Mesodermal cell (in vitro differentiated cells): ENCODE data around the gene PSENEN.
"Not testable (repeated sequence)": the region's sequence is repeated elsewhere in the genome, so short reads cannot be mapped to it uniquely, and the experiment has no call there.

Experiments used
- H3K27ac ChIP-seq: 2 replicates; pipeline ENCODE4 v1.7.0; 2013; ENCODE audit warnings: mild to moderate bottlenecking, low read depth, low read length, moderate library complexity; ENCODE audit not compliant: severe bottlenecking
- H3K36me3 ChIP-seq: 2 replicates; pipeline ENCODE4 v1.7.1; 2013; ENCODE audit warnings: mild to moderate bottlenecking, low read length, moderate library complexity; ENCODE audit not compliant: control insufficient read depth, insufficient read depth
- H3K4me1 ChIP-seq: one replicate; pipeline ENCODE4 v1.7.1; 2013; ENCODE audit warnings: mild to moderate bottlenecking, low read length; ENCODE audit not compliant: insufficient read depth, control insufficient read depth, poor library complexity, severe bottlenecking
- H3K4me3 ChIP-seq: 2 replicates; pipeline ENCODE4 v1.7.0; 2013; ENCODE audit warnings: low read length, control low read depth, mild to moderate bottlenecking; ENCODE audit not compliant: insufficient read depth, poor library complexity, severe bottlenecking; ENCODE audit errors: extremely low read depth
- H3K9me3 ChIP-seq: 2 replicates; pipeline ENCODE4 v1.7.1; 2013; ENCODE audit warnings: mild to moderate bottlenecking, low read length, moderate library complexity; ENCODE audit not compliant: control insufficient read depth
- WGBS, 2 experiments: methylation state at CpG; one replicate each; pipeline ENCODE4 v1.1.5; 2013; ENCODE audit warnings: missing lambda C conversion rate in 2 of 2; ENCODE audit not compliant: insufficient coverage in 2 of 2; 5-methylcytosine and 5-hydroxymethylcytosine counted together

Gene PSENEN

GRCh38 chr19:35720163-35720524, 25.3 kb upstream of the PSENEN start:
- H3K36me3 ChIP-seq = peaks cover 57% of the 10 kb centered on the region
- whole genome bisulfite sequencing, 2 experiments = 94 to 97% methylated on average over 8 to 9 of the region's 9 CpGs
- H3K4me1 ChIP-seq = peaks cover 5% of the 10 kb centered on the region

GRCh38 chr19:35720648-35721047, 24.8 kb upstream of the PSENEN start:
- peaks cover 3% of the 10 kb centered on the region for H3K4me1 ChIP-seq

More at GRCh38 chr19:35720163-35720524, 25.3 kb upstream of the PSENEN start:
- Histone ChIP-seq H3K4me3 (no peak overlapping the region), H3K9me3 (no peaks in the 10 kb centered on the region), H3K27ac (no peak overlapping the region)

GRCh38 chr19:35721374-35721773, 24.1 kb upstream of the PSENEN start:
- H3K9me3 ChIP-seq = no peaks in the 10 kb centered on the region
- 92 to 95% methylated on average over 16 of the region's 16 CpGs for WGBS, 2 experiments
- no peak overlapping the region for H3K27ac ChIP-seq
- H3K4me1 ChIP-seq = no peaks in the 10 kb centered on the region
- peaks cover 69% of the 10 kb centered on the region for H3K36me3 ChIP-seq
- H3K4me3 ChIP-seq = no peak overlapping the region

More at GRCh38 chr19:35720648-35721047, 24.8 kb upstream of the PSENEN start:
- no peak overlapping the region for H3K4me3 ChIP-seq
- H3K27ac ChIP-seq = no peak overlapping the region
- H3K36me3 ChIP-seq = peaks cover 62% of the 10 kb centered on the region
- WGBS, 2 experiments = 92 to 95% methylated on average over 7 to 17 of the region's 17 CpGs
- no peaks in the 10 kb centered on the region for H3K9me3 ChIP-seq

- Histone ChIP-seq H3K27ac (no peak overlapping the region), H3K4me1 (no peaks in the 10 kb centered on the region), H3K4me3 (no peak overlapping the region), H3K9me3 (no peaks in the 10 kb centered on the region), H3K36me3 (peaks cover 80% of the 10 kb centered on the region)
- WGBS, 2 experiments = 96 to 98% methylated on average over 11 to 14 of the region's 14 CpGs
Measured at GRCh38 chr19:35722461-35722860, 23.0 kb upstream of the PSENEN start.

GRCh38 chr19:35722897-35723296, 22.6 kb upstream of the PSENEN start:
- Histone ChIP-seq H3K27ac (no peak overlapping the region), H3K4me1 (no peaks in the 10 kb centered on the region), H3K4me3 (no peak overlapping the region), H3K36me3 (peaks cover 85% of the 10 kb centered on the region), H3K9me3 (no peaks in the 10 kb centered on the region)
- 95 to 96% methylated on average over 8 to 13 of the region's 16 CpGs for WGBS, 2 experiments

GRCh38 chr19:35723671-35724070, 21.8 kb upstream of the PSENEN start:
- Histone ChIP-seq H3K4me3 (no peak overlapping the region), H3K4me1 (no peaks in the 10 kb centered on the region), H3K27ac (no peak overlapping the region), H3K9me3 (no peaks in the 10 kb centered on the region), H3K36me3 (peaks cover 92% of the 10 kb centered on the region)
- 96 to 97% methylated on average over 12 to 24 of the region's 24 CpGs for WGBS, 2 experiments

- H3K9me3 ChIP-seq, H3K4me3 ChIP-seq, H3K4me1 ChIP-seq, H3K27ac ChIP-seq: not testable (repeated sequence)
- 79 to 92% methylated on average over 5 to 7 of the region's 7 CpGs for WGBS, 2 experiments
- peaks cover 96% of the 10 kb centered on the region for H3K36me3 ChIP-seq
Measured at GRCh38 chr19:35724132-35724531, 21.3 kb upstream of the PSENEN start.

- WGBS, 2 experiments = 97 to 99% methylated on average over 11 to 12 of the region's 12 CpGs
- Histone ChIP-seq H3K4me1 (no peaks in the 10 kb centered on the region), H3K9me3 (no peaks in the 10 kb centered on the region), H3K4me3 (no peak overlapping the region), H3K36me3 (peaks cover 96% of the 10 kb centered on the region), H3K27ac (no peak overlapping the region)
Measured at GRCh38 chr19:35724560-35724959, 20.9 kb upstream of the PSENEN start.

- Histone ChIP-seq H3K9me3 (no peaks in the 10 kb centered on the region), H3K4me1 (no peaks in the 10 kb centered on the region), H3K4me3 (no peak overlapping the region), H3K27ac (no peak overlapping the region), H3K36me3 (peaks cover 96% of the 10 kb centered on the region)
- 96 to 97% methylated on average over 9 to 13 of the region's 23 CpGs for WGBS, 2 experiments
Measured at GRCh38 chr19:35725216-35725861, 20.1 kb upstream of the PSENEN start.

- Histone ChIP-seq H3K4me1 (peaks cover 3% of the 10 kb centered on the region), H3K27ac (no peak overlapping the region), H3K36me3 (peaks cover 99% of the 10 kb centered on the region), H3K9me3 (no peaks in the 10 kb centered on the region), H3K4me3 (no peak overlapping the region)
- 96 to 98% methylated on average over 20 to 23 of the region's 25 CpGs for WGBS, 2 experiments
Measured at GRCh38 chr19:35727053-35727955, 18.1 kb upstream of the PSENEN start.
